Stomach (tissue), 4 donors: ENCODE data around the gene RIMBP2.

Source experiments
- CTCF ChIP-seq, 7 experiments: fragments of 450-650 bp in 4 of 7; fragments of 200-600 bp in 3 of 7; sonication (generic) in 3 of 7; IDR thresholded peaks; one replicate each; pipeline ENCODE4 v1.5.1; 2016 to 2019; ENCODE audit warnings: antibody characterized with exemption in 7 of 7, control low read depth in 2 of 7, mild to moderate bottlenecking in 1 of 7
- EP300 ChIP-seq: sonication (generic); formaldehyde crosslinking; IDR thresholded peaks from one replicate; pipeline ENCODE4 v1.6.1; 2017; ENCODE audit warnings: antibody characterized with exemption
- POLR2A ChIP-seq, 4 donors: fragments of 450-650 bp; IDR thresholded peaks; one replicate each; pipeline ENCODE4 v1.6.1; 2016; ENCODE audit warnings: antibody characterized with exemption in 4 of 4, control low read depth in 2 of 4, mild to moderate bottlenecking in 1 of 4, moderate library complexity in 1 of 4

- no peak for TF ChIP-seq POLR2A (IDR thresholded peaks at IDR 0.05)
- no peak for TF ChIP-seq CTCF (IDR thresholded peaks at IDR 0.05)
- TF ChIP-seq EP300: no peak
Measured at GRCh38 chr12:130744274-130744673, 28.2 kb upstream of the RIMBP2 start.
